ENCODE measurements around the gene MECR. TPM values are rescaled to one million over a fixed set of nuclear protein-coding genes. Genes with fewer than 3 reads are reported as not detected.
A peak's percentile ranks its signal among the peaks of the same experiment; 100 is the strongest.

Gene MECR
- total RNA-seq, 4 donors from 2014 or later = 7.4 to 23.4 (median 20.7) TPM

DNA sequence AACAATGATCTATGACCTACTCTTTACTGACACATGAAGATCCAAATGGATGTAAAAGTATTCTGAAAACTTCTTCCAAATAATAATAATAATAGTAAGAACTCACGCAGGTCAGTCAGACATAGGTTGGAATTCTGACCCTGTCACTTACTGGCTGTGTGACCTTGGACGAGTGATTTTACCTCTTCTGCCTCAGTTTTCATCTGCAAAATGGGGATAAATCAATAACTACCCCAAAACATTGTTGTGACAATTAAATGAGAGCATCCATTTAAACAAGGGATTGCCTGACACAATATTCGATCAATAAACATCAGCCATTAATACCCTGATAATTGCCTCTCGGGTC is 556 bp downstream of the MECR start:
- Histone ChIP-seq H3K4me1 (peaks cover 0 to 9% of the 10 kb centered on the region in 2 donors), H3K9me3 (no peaks in the 10 kb centered on the region), H3K27ac (peak overlapping the region; percentile 71 to 75), H3K27me3 (no peaks in the 10 kb centered on the region), H3K36me3 (no peaks in the 10 kb centered on the region), H3K4me3 (peak overlapping the region; percentile 58 to 77)
- TF ChIP-seq, protein P1, sequence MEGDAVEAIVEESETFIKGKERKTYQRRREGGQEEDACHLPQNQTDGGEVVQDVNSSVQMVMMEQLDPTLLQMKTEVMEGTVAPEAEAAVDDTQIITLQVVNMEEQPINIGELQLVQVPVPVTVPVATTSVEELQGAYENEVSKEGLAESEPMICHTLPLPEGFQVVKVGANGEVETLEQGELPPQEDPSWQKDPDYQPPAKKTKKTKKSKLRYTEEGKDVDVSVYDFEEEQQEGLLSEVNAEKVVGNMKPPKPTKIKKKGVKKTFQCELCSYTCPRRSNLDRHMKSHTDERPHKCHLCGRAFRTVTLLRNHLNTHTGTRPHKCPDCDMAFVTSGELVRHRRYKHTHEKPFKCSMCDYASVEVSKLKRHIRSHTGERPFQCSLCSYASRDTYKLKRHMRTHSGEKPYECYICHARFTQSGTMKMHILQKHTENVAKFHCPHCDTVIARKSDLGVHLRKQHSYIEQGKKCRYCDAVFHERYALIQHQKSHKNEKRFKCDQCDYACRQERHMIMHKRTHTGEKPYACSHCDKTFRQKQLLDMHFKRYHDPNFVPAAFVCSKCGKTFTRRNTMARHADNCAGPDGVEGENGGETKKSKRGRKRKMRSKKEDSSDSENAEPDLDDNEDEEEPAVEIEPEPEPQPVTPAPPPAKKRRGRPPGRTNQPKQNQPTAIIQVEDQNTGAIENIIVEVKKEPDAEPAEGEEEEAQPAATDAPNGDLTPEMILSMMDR (IDR thresholded peaks at IDR 0.05) = no peak
- TF ChIP-seq POLR2A (IDR thresholded peaks at IDR 0.05) = no peak
- DNase-seq = no peak
- intact Hi-C loops (cut with DNase I; ENCODE audit: low total_unique reads) = loop anchor here (10.0 kb wide), 1 partner anchor 1485 kb away; no protein-coding TSS in a partner anchor

DNA sequence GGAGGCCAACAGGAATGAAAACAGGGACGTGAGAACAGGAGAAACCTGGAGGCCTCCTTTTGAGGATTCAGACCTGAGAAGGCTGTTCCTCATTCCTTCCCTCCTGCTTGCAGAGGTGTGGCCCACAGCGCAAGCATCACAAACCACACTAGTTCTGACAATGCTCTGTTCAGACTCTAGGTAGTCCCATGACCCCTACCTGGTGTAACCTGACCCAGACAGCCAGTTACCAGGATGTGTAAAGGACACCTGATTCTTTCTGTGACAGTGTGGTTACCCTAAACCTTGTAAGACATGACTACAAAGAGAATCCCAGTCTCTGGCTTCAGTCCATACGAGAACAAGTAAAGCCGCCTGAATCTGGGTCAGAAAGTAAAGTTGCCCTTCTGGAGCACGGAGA is 3.2 kb downstream of the MECR start:
- TF ChIP-seq, protein P1 (IDR thresholded peaks at IDR 0.05) = no peak
- TF ChIP-seq POLR2A (IDR thresholded peaks at IDR 0.05) = no peak
- no peak overlapping the region for H3K4me3 ChIP-seq

DNA sequence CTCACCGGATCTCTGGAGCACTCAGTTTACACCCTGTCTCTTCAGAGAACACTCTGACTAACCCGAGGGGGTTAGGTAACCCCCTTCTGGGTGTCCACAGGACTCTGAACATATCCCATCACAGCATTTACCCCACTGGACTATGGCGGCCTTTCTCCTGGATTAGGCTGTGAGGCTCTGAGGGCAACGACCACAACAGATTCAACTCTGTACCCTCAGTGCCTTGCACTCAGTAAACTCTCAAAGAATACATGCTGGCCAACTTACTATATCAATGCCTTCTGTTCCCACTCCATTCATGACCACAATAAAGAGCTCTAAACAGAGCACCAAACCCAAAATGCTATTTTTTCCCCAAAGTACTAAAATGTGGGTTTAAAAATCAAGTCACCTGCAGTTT is 5.4 kb downstream of the MECR start:
- DNase-seq = no peak
- TF ChIP-seq, protein P1 (IDR thresholded peaks at IDR 0.05) = no peak
- TF ChIP-seq POLR2A (IDR thresholded peaks at IDR 0.05) = no peak
- H3K27me3 ChIP-seq = no peaks in the 10 kb centered on the region
- no peaks in the 10 kb centered on the region for H3K36me3 ChIP-seq
- H3K4me3 ChIP-seq = no peak overlapping the region
- no peaks in the 10 kb centered on the region for H3K9me3 ChIP-seq
- peaks cover 0 to 9% of the 10 kb centered on the region in 2 donors for H3K4me1 ChIP-seq
- intact Hi-C loops (cut with DNase I; ENCODE audit: low total_unique reads) = no loop called here
- H3K27ac ChIP-seq = no peak overlapping the region

More for the DNA sequence above, 3.2 kb downstream of the MECR start:
- Histone ChIP-seq H3K9me3 (no peaks in the 10 kb centered on the region), H3K27me3 (no peaks in the 10 kb centered on the region), H3K36me3 (no peaks in the 10 kb centered on the region), H3K27ac (no peak overlapping the region), H3K4me1 (peaks cover 0 to 9% of the 10 kb centered on the region in 2 donors)
- DNase-seq = no peak
- intact Hi-C loops (cut with DNase I; ENCODE audit: low total_unique reads) = no loop called here

DNA sequence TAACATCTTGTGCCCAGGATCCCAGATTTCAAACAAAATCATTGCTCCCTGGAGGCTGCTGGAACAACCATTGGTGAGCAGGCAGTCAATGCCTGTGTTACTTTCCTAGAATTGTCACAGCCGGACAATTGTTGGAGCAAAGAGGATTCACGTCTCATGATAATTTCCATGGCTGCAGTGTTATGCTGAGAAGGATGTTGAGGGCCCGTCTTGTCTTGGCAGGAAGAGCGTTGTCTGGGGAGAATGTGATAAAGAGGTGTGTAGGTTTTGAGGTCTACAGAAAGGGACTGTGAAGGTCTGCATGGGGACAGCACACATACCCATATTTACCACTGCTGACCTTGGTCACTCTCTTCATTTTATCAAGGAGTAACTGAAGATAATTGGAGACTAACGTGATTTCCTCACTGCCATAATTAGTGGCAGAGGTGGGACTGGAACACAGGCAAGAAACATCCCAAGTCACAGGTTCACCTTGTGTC is 6.3 kb downstream of the MECR start:
- Histone ChIP-seq H3K36me3 (no peaks in the 10 kb centered on the region), H3K4me3 (no peak overlapping the region), H3K27me3 (no peaks in the 10 kb centered on the region), H3K4me1 (no peaks in the 10 kb centered on the region), H3K27ac (no peak overlapping the region), H3K9me3 (no peaks in the 10 kb centered on the region)
- DNase-seq = no peak
- intact Hi-C loops (cut with DNase I; ENCODE audit: low total_unique reads) = no loop called here
- no peak for TF ChIP-seq POLR2A (IDR thresholded peaks at IDR 0.05)
- TF ChIP-seq, protein P1 (IDR thresholded peaks at IDR 0.05) = no peak

DNA sequence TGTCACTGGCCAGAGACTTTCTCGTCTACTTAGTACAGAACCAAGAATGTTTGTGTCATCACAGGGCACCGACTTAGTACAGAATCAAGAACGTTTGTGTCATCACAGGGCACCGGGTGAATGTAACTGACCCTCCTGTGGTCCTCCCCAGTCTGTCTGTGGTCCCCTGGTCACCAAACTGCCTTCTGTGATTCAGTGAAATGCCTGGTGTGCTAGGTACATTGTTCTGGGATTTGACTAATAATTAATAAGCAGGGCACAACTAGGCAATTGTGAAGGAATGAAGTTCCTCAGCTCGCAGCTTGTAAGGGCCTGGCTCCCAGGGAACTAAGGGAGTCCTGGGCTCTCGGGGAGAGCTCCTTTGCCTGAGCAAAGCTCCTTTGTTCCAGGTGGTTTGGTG is 7.2 kb downstream of the MECR start:
- Histone ChIP-seq H3K27me3 (no peaks in the 10 kb centered on the region), H3K4me3 (no peak overlapping the region), H3K27ac (no peak overlapping the region), H3K4me1 (no peaks in the 10 kb centered on the region), H3K9me3 (no peaks in the 10 kb centered on the region), H3K36me3 (no peaks in the 10 kb centered on the region)
- no peak for TF ChIP-seq POLR2A (IDR thresholded peaks at IDR 0.05)
- TF ChIP-seq, protein P1 (IDR thresholded peaks at IDR 0.05) = no peak
- intact Hi-C loops (cut with DNase I; ENCODE audit: low total_unique reads) = no loop called here
- DNase-seq = no peak

Data from uterus (tissue), 4 donors.